Mesodermal cell (in vitro differentiated cells): Measurements from ENCODE around the gene LPCAT3.
"Not testable (repeated sequence)": the region's sequence is repeated elsewhere in the genome, so short reads cannot be mapped to it uniquely, and the experiment has no call there.

ENCODE experiments used
- H3K27ac ChIP-seq: 2 replicates; pipeline ENCODE4 v1.7.0; 2013; ENCODE audit warnings: mild to moderate bottlenecking, low read depth, low read length, moderate library complexity; ENCODE audit not compliant: severe bottlenecking
- H3K36me3 ChIP-seq: 2 replicates; pipeline ENCODE4 v1.7.1; 2013; ENCODE audit warnings: mild to moderate bottlenecking, low read length, moderate library complexity; ENCODE audit not compliant: control insufficient read depth, insufficient read depth
- H3K4me1 ChIP-seq: one replicate; pipeline ENCODE4 v1.7.1; 2013; ENCODE audit warnings: mild to moderate bottlenecking, low read length; ENCODE audit not compliant: insufficient read depth, control insufficient read depth, poor library complexity, severe bottlenecking
- H3K4me3 ChIP-seq: 2 replicates; pipeline ENCODE4 v1.7.0; 2013; ENCODE audit warnings: low read length, control low read depth, mild to moderate bottlenecking; ENCODE audit not compliant: insufficient read depth, poor library complexity, severe bottlenecking; ENCODE audit errors: extremely low read depth
- H3K9me3 ChIP-seq: 2 replicates; pipeline ENCODE4 v1.7.1; 2013; ENCODE audit warnings: mild to moderate bottlenecking, low read length, moderate library complexity; ENCODE audit not compliant: control insufficient read depth
- WGBS, 2 experiments: methylation state at CpG; one replicate each; pipeline ENCODE4 v1.1.5; 2013; ENCODE audit warnings: missing lambda C conversion rate in 2 of 2; ENCODE audit not compliant: insufficient coverage in 2 of 2; 5-methylcytosine and 5-hydroxymethylcytosine counted together

Gene LPCAT3

GRCh38 chr12:7058163-7058845, 40.0 kb upstream of the LPCAT3 start:
- Histone ChIP-seq H3K9me3 (no peaks in the 10 kb centered on the region), H3K27ac (no peak overlapping the region), H3K36me3 (no peaks in the 10 kb centered on the region), H3K4me3 (no peak overlapping the region), H3K4me1 (no peaks in the 10 kb centered on the region)
- 75 to 100% methylated on average over 1 to 2 of the region's 3 CpGs for WGBS, 2 experiments

GRCh38 chr12:7055736-7056135, 37.5 kb upstream of the LPCAT3 start:
- H3K4me3 ChIP-seq, H3K4me1 ChIP-seq, H3K9me3 ChIP-seq, H3K27ac ChIP-seq, H3K36me3 ChIP-seq: not testable (repeated sequence)
- WGBS, 2 experiments: no CpG with 5 or more reads among the region's 2 CpGs

DNA sequence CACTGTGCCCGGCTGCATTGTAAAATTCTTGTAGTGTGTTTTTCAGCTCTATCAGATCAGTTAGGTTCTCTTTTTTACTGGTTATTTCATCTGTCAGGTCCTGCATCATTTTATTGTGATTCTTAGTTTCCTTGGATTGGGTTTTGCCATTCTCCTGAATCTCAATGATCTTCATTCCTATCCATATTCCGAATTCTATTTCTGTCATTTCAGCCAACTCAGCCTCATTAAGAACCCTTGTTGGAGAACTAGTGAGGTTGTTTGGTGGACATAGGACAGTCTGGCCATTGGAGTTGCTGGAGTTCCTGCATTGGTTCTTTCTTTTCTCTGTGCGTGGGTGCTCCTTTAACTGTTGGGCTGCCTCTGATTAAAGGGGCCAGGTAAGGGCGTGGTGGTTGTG, 36.6 kb upstream of the LPCAT3 start:
- no peak overlapping the region for H3K4me3 ChIP-seq
- H3K27ac ChIP-seq: no peak overlapping the region
- H3K9me3 ChIP-seq: no peaks in the 10 kb centered on the region
- no peaks in the 10 kb centered on the region for H3K36me3 ChIP-seq
- WGBS, 2 experiments: 83% methylated on average over 2 of the region's 4 CpGs; no CpG with 5 or more reads in 1 of the 2 experiments
- no peaks in the 10 kb centered on the region for H3K4me1 ChIP-seq

GRCh38 chr12:7049973-7050372, 31.7 kb upstream of the LPCAT3 start:
- not testable (repeated sequence) for H3K9me3 ChIP-seq, H3K4me3 ChIP-seq, H3K4me1 ChIP-seq, H3K27ac ChIP-seq, H3K36me3 ChIP-seq
- 93% methylated on average over 2 of the region's 3 CpGs; no CpG with 5 or more reads in 1 of the 2 experiments for WGBS, 2 experiments

- H3K4me3 ChIP-seq, H3K36me3 ChIP-seq, H3K9me3 ChIP-seq, H3K27ac ChIP-seq, H3K4me1 ChIP-seq: not testable (repeated sequence)
- WGBS, 2 experiments: 84 to 90% methylated on average over 10 of the region's 10 CpGs
Measured at GRCh38 chr12:7049445-7049951, 31.2 kb upstream of the LPCAT3 start.

DNA sequence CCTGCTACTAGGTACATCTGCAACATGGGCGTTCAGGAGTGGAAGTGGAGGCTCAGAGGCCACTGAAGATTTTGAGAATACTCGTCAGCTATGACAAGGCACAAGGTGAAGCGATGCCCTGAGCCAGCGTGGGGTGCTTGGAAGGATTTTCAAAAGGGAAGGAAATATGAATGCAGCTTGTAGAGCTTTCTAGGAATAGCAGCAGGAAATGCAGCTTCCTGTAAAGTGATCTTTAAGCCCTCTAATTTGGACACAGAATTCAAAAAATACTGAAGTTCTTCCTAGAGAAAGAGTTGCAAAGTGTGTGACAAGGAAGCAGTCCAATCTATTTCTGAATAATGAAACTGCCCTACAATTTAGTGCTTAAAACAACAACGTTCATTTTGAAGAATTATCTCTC, 29.0 kb upstream of the LPCAT3 start:
- Histone ChIP-seq H3K9me3 (no peaks in the 10 kb centered on the region), H3K27ac (no peak overlapping the region), H3K4me3 (no peak overlapping the region), H3K36me3 (no peaks in the 10 kb centered on the region), H3K4me1 (no peaks in the 10 kb centered on the region)
- 94 to 96% methylated on average over 3 to 5 of the region's 5 CpGs for WGBS, 2 experiments

DNA sequence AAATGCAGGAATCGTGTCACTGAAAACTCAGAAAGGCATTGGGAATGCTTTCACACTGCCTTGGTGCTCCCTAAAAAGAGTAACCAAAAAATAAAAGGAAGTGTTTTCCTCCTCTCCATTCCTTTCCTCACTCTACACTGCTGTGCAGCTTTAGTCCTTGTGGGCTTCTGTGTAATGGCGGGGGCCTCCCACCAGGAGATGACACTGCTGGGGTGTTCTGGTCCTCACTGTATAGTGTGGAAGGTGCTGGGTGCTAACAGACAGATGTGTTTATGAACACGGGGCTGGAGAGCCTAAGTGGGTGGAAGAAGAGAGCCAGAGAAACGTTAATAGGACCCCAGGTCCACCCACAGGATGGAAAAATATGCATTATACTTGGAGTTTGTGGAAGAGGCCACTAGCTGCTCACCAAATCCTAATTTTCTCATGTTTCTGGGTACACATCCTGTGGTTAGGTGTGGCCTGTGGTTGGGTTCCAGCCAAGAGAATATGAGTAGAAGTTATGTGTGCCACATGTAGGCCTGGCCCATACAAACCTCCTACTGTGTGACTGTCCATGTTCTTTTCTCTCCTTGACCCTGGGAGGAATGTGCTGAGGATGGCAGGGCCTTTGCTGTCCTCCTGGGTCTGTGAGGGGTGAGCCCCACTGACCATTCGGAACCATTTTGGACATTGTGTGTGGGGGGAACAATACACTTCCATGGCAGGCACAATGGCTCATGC, 28.3 kb upstream of the LPCAT3 start:
- Histone ChIP-seq H3K27ac (no peak overlapping the region), H3K36me3 (no peaks in the 10 kb centered on the region), H3K9me3 (no peaks in the 10 kb centered on the region), H3K4me3 (no peak overlapping the region), H3K4me1 (no peaks in the 10 kb centered on the region)
- 83 to 92% methylated on average over 2 to 4 of the region's 5 CpGs for WGBS, 2 experiments

- H3K4me3 ChIP-seq: no peak overlapping the region
- WGBS, 2 experiments: 97 to 99% methylated on average over 9 of the region's 9 CpGs
- H3K36me3 ChIP-seq: no peaks in the 10 kb centered on the region
- H3K4me1 ChIP-seq: no peaks in the 10 kb centered on the region
- no peak overlapping the region for H3K27ac ChIP-seq
- no peaks in the 10 kb centered on the region for H3K9me3 ChIP-seq
Measured at GRCh38 chr12:7045913-7046312, 27.6 kb upstream of the LPCAT3 start.

DNA sequence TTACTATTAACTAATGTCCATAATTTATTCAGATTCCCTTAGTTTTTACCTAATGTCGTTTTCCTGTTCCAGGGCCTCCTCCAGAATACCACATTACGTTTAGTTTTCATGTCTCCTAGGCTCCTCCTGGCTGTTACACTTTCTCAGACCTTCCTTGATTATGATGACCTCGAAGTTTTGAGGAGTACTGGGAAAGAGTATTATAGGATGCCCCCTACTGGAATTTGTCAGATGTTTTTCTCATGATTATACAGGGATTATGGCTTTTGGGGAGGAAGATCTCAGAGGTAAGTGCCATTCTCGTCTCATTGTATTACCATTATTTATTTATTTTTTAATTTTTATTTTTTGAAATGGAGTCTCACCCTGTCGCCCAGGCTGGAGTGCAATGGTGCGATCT, 24.6 kb upstream of the LPCAT3 start:
- Histone ChIP-seq H3K4me1 (no peaks in the 10 kb centered on the region), H3K36me3 (no peaks in the 10 kb centered on the region), H3K27ac (no peak overlapping the region), H3K9me3 (no peaks in the 10 kb centered on the region), H3K4me3 (no peak overlapping the region)
- WGBS, 2 experiments: 80% methylated on average over 1 to 4 of the region's 6 CpGs

DNA sequence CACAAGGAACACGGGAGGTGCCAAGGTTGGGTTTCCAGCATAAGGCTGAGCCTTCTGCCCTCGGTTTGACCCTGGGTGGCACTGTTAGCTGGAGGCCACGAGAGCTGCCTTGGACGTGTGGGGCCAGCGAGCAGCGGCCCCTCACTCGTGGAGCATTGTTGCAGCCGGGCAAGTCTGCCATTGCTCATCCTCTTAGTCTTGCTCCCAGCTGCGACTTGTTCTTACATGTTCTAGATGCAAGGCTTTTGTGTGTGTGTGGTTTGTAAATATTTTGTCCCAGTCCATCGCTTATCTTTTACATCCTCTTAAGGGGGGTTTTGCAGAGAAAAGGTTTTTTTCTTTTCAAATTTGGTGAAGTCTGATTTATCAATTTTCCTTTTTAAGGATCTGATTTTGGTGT, 21.1 kb upstream of the LPCAT3 start:
- no peaks in the 10 kb centered on the region for H3K4me1 ChIP-seq
- no peak overlapping the region for H3K4me3 ChIP-seq
- WGBS, 2 experiments: 92 to 98% methylated on average over 7 to 8 of the region's 10 CpGs
- H3K36me3 ChIP-seq: no peaks in the 10 kb centered on the region
- H3K27ac ChIP-seq: no peak overlapping the region
- H3K9me3 ChIP-seq: no peaks in the 10 kb centered on the region

DNA sequence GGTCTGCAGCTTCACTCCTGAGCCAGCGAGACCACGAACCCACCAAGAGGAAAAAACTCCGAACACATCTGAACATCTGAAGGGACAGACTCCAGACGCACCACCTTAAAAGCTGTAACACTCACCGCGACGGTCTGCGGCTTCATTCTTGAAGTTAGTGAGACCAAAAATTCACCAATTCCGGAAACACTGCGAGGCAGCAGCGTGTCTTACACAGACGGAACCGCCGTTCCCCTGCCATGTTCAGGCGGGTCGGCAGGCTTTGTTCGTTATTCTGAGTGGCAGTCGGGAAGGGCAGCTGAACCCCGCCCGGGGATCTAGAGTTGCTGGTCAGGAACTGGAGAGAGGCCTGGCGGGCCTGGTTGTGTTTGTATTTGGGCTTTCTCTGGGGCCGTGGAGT, 20.3 kb upstream of the LPCAT3 start:
- H3K36me3 ChIP-seq: no peaks in the 10 kb centered on the region
- H3K4me3 ChIP-seq: no peak overlapping the region
- H3K27ac ChIP-seq: no peak overlapping the region
- 93 to 96% methylated on average over 21 to 22 of the region's 22 CpGs for WGBS, 2 experiments
- H3K9me3 ChIP-seq: no peaks in the 10 kb centered on the region
- H3K4me1 ChIP-seq: no peaks in the 10 kb centered on the region
